CD14-positive monocyte (primary cell): Measurements from ENCODE around the gene TMEM184A. TPM values are rescaled to one million over a fixed set of nuclear protein-coding genes. Genes with fewer than 3 reads are reported as not detected.

Source experiments
- DNase-seq, 3 donors: peaks; one replicate each; pipeline ENCODE4 v3.0.0-alpha.2; 2011 to 2022
- H2AFZ ChIP-seq: 2 replicates; pipeline ENCODE4 v1.6.0; 2012; ENCODE audit warnings: mild to moderate bottlenecking, low read depth, low read length, inconsistent platforms; ENCODE audit not compliant: insufficient read depth, poor library complexity, severe bottlenecking
- H3K27ac ChIP-seq, 2 donors: 1 replicate in 1 of 2; 2 replicates in 1 of 2; pipeline ENCODE4 v1.5.1; 2012 to 2013; ENCODE audit warnings: low read length in 2 of 2, control low read depth in 1 of 2, inconsistent platforms in 1 of 2, low read depth in 1 of 2, mild to moderate bottlenecking in 1 of 2
- H3K27me3 ChIP-seq, 2 donors: one replicate each; pipeline versions ENCODE4 v1.6.0 to v1.6.1; 2011 to 2013; ENCODE audit warnings: low read length in 2 of 2; ENCODE audit not compliant: control insufficient read depth in 2 of 2, insufficient read depth in 2 of 2
- H3K36me3 ChIP-seq, 2 donors: replicated peaks in 1 of 2; 1 replicate in 1 of 2; 2 replicates in 1 of 2; pipeline versions ENCODE4 v1.5.1 to v1.6.1; 2012 to 2013; ENCODE audit warnings: low read length in 2 of 2, control low read depth in 1 of 2, inconsistent platforms in 1 of 2, mild to moderate bottlenecking in 1 of 2; ENCODE audit not compliant: insufficient read depth in 2 of 2, control insufficient read depth in 1 of 2
- H3K4me1 ChIP-seq, 2 donors: 1 replicate in 1 of 2; 2 replicates in 1 of 2; pipeline versions ENCODE4 v1.5.1 to v1.6.1; 2012 to 2013; ENCODE audit warnings: low read length in 2 of 2, control low read depth in 1 of 2, inconsistent platforms in 1 of 2, mild to moderate bottlenecking in 1 of 2, moderate library complexity in 1 of 2; ENCODE audit not compliant: insufficient read depth in 2 of 2, control insufficient read depth in 1 of 2
- H3K4me2 ChIP-seq: replicated peaks from 2 replicates; pipeline ENCODE3; 2012; ENCODE audit warnings: low read length, moderate library complexity, mild to moderate bottlenecking; ENCODE audit not compliant: poor library complexity, severe bottlenecking; ENCODE audit errors: extremely low read depth
- H3K4me3 ChIP-seq, 3 experiments: fragments of 200-600 bp in 1 of 3; sonication (generic) in 1 of 3; replicated peaks in 1 of 3; 1 replicate in 2 of 3; 2 replicates in 1 of 3; pipeline ENCODE4 v1.5.1; 2011 to 2013; ENCODE audit warnings: low read length in 3 of 3, mild to moderate bottlenecking in 3 of 3, control low read depth in 2 of 3, low read depth in 2 of 3, inconsistent platforms in 1 of 3, moderate library complexity in 1 of 3
- H3K79me2 ChIP-seq: 2 replicates; pipeline ENCODE4 v1.6.0; 2012; ENCODE audit warnings: mild to moderate bottlenecking, control low read depth, inconsistent platforms, low read length, moderate library complexity; ENCODE audit not compliant: insufficient read depth
- H3K9ac ChIP-seq: 2 replicates; pipeline ENCODE4 v1.6.0; 2017; ENCODE audit warnings: low read length, mild to moderate bottlenecking; ENCODE audit not compliant: insufficient read depth, poor library complexity, severe bottlenecking
- H3K9me3 ChIP-seq, 2 donors: replicated peaks in 1 of 2; 1 replicate in 1 of 2; 2 replicates in 1 of 2; pipeline versions ENCODE4 v1.5.1 to v1.6.1; 2012 to 2013; ENCODE audit warnings: low read length in 2 of 2, control low read depth in 1 of 2; ENCODE audit not compliant: control insufficient read depth in 1 of 2, insufficient read depth in 1 of 2
- H4K20me1 ChIP-seq: 2 replicates; pipeline ENCODE4 v1.6.0; 2012; ENCODE audit warnings: mild to moderate bottlenecking, low read length, control low read depth, moderate library complexity; ENCODE audit not compliant: insufficient read depth
- H3K27ac Mint-ChIP-seq, 7 donors: one replicate each; pipeline ENCODE4 v1.8.0; 2020; ENCODE audit warnings: mild to moderate bottlenecking in 7 of 7, mixed read lengths in 7 of 7, moderate library complexity in 6 of 7, inconsistent platforms in 2 of 7
- H3K27me3 Mint-ChIP-seq, 3 donors: one replicate each; pipeline ENCODE4 v1.8.0; 2021 to 2022; ENCODE audit warnings: low read depth in 3 of 3, mild to moderate bottlenecking in 3 of 3, mixed read lengths in 3 of 3, moderate library complexity in 3 of 3, inconsistent platforms in 1 of 3
- H3K36me3 Mint-ChIP-seq, 2 donors: one replicate each; pipeline ENCODE4 v1.8.0; 2020; ENCODE audit warnings: mixed read lengths in 2 of 2, inconsistent platforms in 1 of 2, mild to moderate bottlenecking in 1 of 2
- H3K4me1 Mint-ChIP-seq: one replicate; pipeline ENCODE4 v1.8.0; 2020; ENCODE audit warnings: mild to moderate bottlenecking, mixed read lengths
- H3K4me3 Mint-ChIP-seq, 2 donors: one replicate each; pipeline ENCODE4 v1.8.0; 2020; ENCODE audit warnings: mild to moderate bottlenecking in 2 of 2, mixed read lengths in 2 of 2, moderate library complexity in 1 of 2
- H3K9me3 Mint-ChIP-seq, 7 donors: one replicate each; pipeline ENCODE4 v1.8.0; 2020 to 2022; ENCODE audit warnings: mixed read lengths in 7 of 7, mild to moderate bottlenecking in 6 of 7, moderate library complexity in 6 of 7, inconsistent platforms in 2 of 7
- WGBS: methylation state at CpG from one replicate; pipeline ENCODE4 v1.1.5; 2013; ENCODE audit warnings: missing lambda C conversion rate; ENCODE audit not compliant: insufficient coverage; 5-methylcytosine and 5-hydroxymethylcytosine counted together
- intact Hi-C, 2 donors: fragments of 100-400 bp; cut with micrococcal nuclease; formaldehyde crosslinking; loops; one replicate each; pipeline versions ENCODE4 v1.15.0 to v1.15.1; 2023
- polyA plus RNA-seq, 3 donors: library from polyadenylated mRNA; depleted of rRNA in 1 of 3; unstranded in 2 of 3; stranded (reverse) in 1 of 3; fragments of 300-500 nt in 2 of 3; fragments of >200 nt in 1 of 3; fragmentation: Illumina TruSeq in 2 of 3; gene quantifications; 1 replicate in 2 of 3; 2 replicates in 1 of 3; pipeline ENCODE4 v1.2.3, GENCODE V29; 2012 to 2021
- TF ChIP-seq, protein P1 (sequence below): fragments of 200-600 bp; IDR thresholded peaks from one replicate; pipeline ENCODE4 v1.8.0; 2022; ENCODE audit warnings: antibody characterized with exemption, mild to moderate bottlenecking

Gene TMEM184A
- polyA plus RNA-seq, 3 donors: not detected

DNA sequence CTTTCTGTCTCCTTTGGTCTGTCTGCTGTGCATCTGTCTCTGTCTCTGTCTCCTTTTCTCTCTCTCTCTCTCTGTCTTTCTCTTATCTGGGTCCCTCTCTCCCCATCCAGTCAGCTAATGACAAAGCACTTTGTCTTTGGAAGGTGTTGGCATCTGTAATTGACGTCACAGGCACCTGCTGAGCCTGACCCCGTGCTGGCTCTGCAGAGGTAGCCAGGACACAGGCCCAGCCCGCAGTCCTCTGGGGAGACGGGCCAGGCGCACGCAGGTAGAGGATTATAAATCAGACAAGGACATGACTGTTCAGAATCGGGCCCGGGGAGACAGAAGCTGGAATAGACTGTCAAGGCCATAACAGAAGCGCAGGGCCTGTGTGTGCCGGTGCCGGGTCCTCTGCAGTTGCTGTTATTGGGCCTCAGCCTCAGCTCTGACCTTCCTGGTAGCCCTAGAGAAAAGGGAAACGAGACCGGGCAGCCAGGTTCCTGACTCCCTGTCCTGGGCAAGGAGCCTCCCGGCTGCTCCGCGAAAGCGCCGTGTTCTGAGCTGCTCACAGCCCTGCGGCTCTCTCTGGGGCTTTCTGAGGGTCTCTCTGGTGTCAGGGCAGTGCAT, 24.5 kb upstream of the TMEM184A start:
- WGBS: 93% methylated on average over 19 of the region's 19 CpGs
- Histone ChIP-seq H4K20me1 (no peaks in the 10 kb centered on the region), H3K9ac (no peak overlapping the region), H3K4me2 (no peak overlapping the region), H3K4me1 (peaks cover 9 to 11% of the 10 kb centered on the region in 2 donors), H3K9me3 (no peaks in the 10 kb centered on the region), H2AFZ (no peak overlapping the region), H3K36me3 (no peaks in the 10 kb centered on the region), H3K27ac (no peak overlapping the region), H3K4me3 (no peak overlapping the region), H3K79me2 (no peaks in the 10 kb centered on the region), H3K27me3 (no peaks in the 10 kb centered on the region)
- Mint-ChIP-seq H3K27ac (no peak overlapping the region), H3K4me1 (peaks cover 12% of the 10 kb centered on the region), H3K9me3 (peaks cover 0 to 3% (median 0%) of the 10 kb centered on the region in 7 donors), H3K4me3 (no peak overlapping the region), H3K27me3 (peaks cover 0 to 4% (median 0%) of the 10 kb centered on the region in 3 donors), H3K36me3 (no peaks in the 10 kb centered on the region)
- DNase-seq: no peak
- TF ChIP-seq, protein P1, sequence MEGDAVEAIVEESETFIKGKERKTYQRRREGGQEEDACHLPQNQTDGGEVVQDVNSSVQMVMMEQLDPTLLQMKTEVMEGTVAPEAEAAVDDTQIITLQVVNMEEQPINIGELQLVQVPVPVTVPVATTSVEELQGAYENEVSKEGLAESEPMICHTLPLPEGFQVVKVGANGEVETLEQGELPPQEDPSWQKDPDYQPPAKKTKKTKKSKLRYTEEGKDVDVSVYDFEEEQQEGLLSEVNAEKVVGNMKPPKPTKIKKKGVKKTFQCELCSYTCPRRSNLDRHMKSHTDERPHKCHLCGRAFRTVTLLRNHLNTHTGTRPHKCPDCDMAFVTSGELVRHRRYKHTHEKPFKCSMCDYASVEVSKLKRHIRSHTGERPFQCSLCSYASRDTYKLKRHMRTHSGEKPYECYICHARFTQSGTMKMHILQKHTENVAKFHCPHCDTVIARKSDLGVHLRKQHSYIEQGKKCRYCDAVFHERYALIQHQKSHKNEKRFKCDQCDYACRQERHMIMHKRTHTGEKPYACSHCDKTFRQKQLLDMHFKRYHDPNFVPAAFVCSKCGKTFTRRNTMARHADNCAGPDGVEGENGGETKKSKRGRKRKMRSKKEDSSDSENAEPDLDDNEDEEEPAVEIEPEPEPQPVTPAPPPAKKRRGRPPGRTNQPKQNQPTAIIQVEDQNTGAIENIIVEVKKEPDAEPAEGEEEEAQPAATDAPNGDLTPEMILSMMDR: no peak
- intact Hi-C loops: no loop called here

DNA sequence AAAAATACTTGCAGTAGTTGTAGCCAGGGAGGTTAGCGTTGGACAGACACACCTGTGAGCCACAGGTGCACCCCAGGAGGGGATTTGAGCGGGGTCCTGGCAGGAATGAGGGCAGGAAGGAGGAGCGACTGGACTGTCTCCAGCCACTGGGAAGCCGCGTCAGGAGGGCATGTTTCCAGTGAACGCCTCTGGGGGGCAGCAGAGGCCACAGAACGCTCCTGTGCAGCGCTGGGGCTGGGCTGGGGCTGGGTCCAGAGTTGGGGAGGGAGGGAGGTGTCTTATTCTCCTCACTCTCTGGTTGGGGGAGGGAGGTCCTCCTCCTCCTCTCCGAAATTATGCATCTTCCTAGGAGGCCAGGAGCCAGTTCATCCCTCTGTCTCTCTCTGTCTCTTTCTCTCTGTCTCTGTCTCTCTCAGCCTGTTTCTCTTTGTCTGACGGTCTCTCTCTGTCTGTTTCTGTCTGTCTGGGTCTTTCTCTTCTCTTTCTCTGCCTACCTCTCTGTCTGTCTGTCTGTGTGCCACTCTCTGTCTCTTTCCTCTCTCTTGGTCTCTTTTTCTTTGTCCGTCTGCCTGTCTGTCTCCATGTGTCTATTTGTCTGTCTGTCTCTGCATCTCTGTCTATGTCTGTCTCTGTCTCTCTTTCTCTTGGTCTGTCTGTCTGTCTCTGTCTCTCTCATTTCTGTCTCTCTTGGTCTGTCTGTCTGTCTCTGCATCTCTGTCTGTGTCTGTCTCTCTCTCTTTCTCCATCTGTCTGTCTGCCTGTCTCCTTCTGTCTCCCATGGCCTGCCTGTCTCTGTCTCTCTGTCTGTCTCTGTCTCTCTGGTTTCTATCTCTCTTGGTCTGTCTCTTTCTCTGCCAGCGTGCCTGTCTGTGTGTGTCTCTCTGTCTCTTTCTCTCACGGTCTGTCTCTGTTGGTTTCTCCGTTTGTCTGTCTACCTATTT, 23.7 kb upstream of the TMEM184A start:
- H3K4me1 Mint-ChIP-seq: peaks cover 12% of the 10 kb centered on the region
- TF ChIP-seq, protein P1: peak; percentile 89

More for the DNA sequence above, 23.7 kb upstream of the TMEM184A start:
- Mint-ChIP-seq H3K27ac (no peak overlapping the region), H3K9me3 (peaks cover 0 to 3% (median 0%) of the 10 kb centered on the region in 7 donors), H3K36me3 (no peaks in the 10 kb centered on the region), H3K4me3 (no peak overlapping the region), H3K27me3 (peaks cover 0 to 4% (median 0%) of the 10 kb centered on the region in 3 donors)
- H3K4me3 ChIP-seq: no peak overlapping the region
- H3K4me2 ChIP-seq: no peak overlapping the region
- H3K4me1 ChIP-seq: peaks cover 9 to 11% of the 10 kb centered on the region in 2 donors
- H3K36me3 ChIP-seq: no peaks in the 10 kb centered on the region
- DNase-seq: peak; percentile 43 to 60 (median 59)
- no peaks in the 10 kb centered on the region for H3K27me3 ChIP-seq
- no peaks in the 10 kb centered on the region for H3K9me3 ChIP-seq
- H3K27ac ChIP-seq: no peak overlapping the region
- intact Hi-C loops: loop anchor here (5.0 to 10.0 kb wide), 2 partner anchors 768 to 775 kb away; partner anchors contain the start of gene EIF3B (in 1 of the 2)
- H4K20me1 ChIP-seq: no peaks in the 10 kb centered on the region
- no peak overlapping the region for H2AFZ ChIP-seq
- no peaks in the 10 kb centered on the region for H3K79me2 ChIP-seq
- no peak overlapping the region for H3K9ac ChIP-seq
- WGBS: 54% methylated on average over 7 of the region's 14 CpGs
